T follicular helper cell (primary cell): ENCODE measurements around the gene THEM5.

Experiments used
- DNase-seq: peaks from one replicate; pipeline ENCODE4 v3.0.0-alpha.2; 2020; ENCODE audit warnings: low read depth

THEM5 gene

DNA sequence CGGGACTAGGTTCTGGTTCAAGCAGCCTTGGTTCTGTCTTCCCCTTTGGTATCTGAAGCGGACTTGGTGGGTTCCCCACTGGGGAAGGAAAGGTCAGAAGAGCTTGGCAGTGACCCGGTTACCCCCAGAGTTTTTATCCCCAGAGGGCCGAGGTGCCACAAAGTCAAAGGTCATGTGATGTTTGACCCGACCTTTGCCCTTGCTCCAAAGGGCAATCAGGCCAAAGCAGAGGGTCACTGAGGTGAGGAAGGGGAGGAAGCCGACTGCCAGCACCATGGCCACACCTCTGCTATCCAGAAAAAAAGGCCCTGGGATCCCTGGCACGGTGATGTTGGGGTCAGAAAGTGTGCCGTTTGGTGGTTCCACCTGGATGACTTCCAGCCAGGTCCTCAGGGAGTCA is 52.7 kb downstream of the THEM5 start:
- DNase-seq = no peak

DNA sequence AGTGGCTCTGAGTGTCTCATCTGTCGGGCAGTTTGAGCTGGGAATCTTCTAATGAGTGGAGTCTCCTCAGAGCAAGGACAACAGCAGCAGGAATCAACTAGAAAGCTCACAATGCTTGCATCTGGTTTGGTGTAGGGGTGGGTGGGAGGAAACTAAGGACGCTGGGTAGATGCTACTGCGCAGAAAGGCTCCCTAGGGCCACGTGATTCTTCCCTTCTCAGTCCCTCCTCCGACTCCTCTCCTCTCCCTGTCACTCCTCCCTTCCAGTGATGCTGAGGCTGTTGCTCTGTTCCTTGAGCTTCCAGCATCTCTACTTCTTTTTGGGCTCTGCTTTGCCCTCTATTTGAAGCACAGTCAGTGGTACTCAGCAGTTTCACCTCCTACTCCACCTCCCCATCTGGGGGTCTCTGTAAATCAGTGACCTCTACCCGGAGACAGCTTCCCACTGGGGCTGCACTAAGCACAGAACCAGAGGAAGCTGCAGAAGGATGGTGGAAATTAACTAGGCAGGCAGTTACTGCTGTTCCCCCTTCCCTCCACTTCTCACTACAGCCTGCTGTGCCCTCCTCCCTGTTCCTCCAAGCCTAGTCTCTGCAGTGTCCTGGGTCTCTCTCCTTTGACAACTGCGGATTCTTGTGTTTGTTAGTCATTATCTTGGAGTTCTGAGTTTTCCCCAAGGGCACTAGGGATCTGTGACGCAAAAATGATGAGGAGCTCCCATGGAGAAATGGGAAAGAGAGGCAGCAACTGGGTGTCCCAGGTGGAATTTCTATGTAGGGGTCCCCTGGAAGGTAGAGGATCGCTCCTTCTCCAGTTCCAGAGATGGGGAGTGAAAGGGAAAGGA is 54.1 kb downstream of the THEM5 start:
- DNase-seq = no peak

DNA sequence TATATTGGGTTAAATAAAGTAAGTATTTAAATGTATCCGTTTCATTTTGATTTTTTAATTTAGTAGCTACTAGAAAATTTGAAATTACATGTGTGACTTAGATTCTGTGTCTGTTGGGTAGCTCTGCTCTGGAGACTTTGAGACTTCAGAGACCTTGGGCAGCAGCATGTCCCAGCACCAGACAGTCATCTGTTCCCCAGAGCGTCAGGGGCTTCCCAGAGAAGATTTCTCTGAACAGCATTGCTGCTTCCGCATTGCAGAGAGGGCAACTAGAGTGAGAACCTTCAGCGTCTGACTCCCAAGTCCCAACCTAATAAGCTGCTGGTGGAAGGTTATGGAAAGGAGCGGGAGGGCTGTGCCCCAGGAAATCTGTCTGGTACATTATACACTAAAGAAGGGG is 54.9 kb downstream of the THEM5 start:
- no peak for DNase-seq
